Body of pancreas (tissue), 4 donors: Measurements from ENCODE around the gene ZNF184.

Source experiments
- CTCF ChIP-seq, 7 experiments: fragments of 450-650 bp in 4 of 7; fragments of 200-600 bp in 3 of 7; sonication (generic) in 3 of 7; IDR thresholded peaks; one replicate each; pipeline ENCODE4 v1.5.1; 2016 to 2019; ENCODE audit warnings: antibody characterized with exemption in 7 of 7
- POLR2A ChIP-seq, 3 donors: fragments of 450-650 bp; IDR thresholded peaks; one replicate each; pipeline ENCODE4 v1.6.1; 2016; ENCODE audit warnings: antibody characterized with exemption in 3 of 3, mild to moderate bottlenecking in 2 of 3

GRCh38 chr6:27507041-27507956, 34.4 kb upstream of the ZNF184 start:
- no peak for TF ChIP-seq CTCF (IDR thresholded peaks at IDR 0.05)
- TF ChIP-seq POLR2A (IDR thresholded peaks at IDR 0.05), result no peak
